Measurements from ENCODE around the gene GPC6.

Gene GPC6

GRCh38 chr13:93680329-93680728 is 453.7 kb downstream of the GPC6 start:
- Histone ChIP-seq H3K9me3 (ENCODE audit: control insufficient read depth in 2 of 2, low read length in 2 of 2) (no peaks in the 10 kb centered on the region), H3K4me1 (ENCODE audit: control insufficient read depth in 2 of 2, insufficient read depth in 2 of 2, low read length in 2 of 2) (no peaks in the 10 kb centered on the region), H3K4me3 (ENCODE audit: low read length in 2 of 2) (no peak overlapping the region), H3K27ac (ENCODE audit: low read depth in 2 of 2, low read length in 2 of 2) (no peak overlapping the region), H3K9ac (ENCODE audit: low read depth in 1 of 2, low read length in 2 of 2) (no peak overlapping the region), H3K27me3 (ENCODE audit: control insufficient read depth in 2 of 2, insufficient read depth in 2 of 2, low read length in 2 of 2) (no peaks in the 10 kb centered on the region), H3K36me3 (ENCODE audit: control insufficient read depth in 2 of 2, insufficient read depth in 2 of 2, low read length in 2 of 2) (no peaks in the 10 kb centered on the region)

DNA sequence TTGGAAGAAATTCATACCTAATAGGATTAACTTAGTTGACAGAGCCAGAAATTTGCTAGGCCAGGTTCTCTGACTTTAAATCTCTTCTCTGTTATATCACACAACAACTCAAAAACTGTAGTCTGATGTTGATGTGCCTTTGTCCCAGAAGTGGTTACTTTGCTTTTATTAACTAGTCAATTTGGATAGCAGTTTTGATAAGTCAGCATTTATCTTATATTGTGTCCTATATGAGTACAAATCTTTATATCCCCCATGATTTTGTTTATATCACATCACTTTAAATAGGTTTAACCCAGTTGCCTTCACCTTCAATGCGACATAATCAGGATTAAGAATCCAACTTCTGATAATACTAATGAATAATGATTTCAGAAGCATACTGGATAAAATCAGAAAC is 459.3 kb downstream of the GPC6 start:
- no peak overlapping the region for H3K4me3 ChIP-seq (ENCODE audit: low read length in 2 of 2)
- no peaks in the 10 kb centered on the region for H3K27me3 ChIP-seq (ENCODE audit: control insufficient read depth in 2 of 2, insufficient read depth in 2 of 2, low read length in 2 of 2)
- H3K27ac ChIP-seq (ENCODE audit: low read depth in 2 of 2, low read length in 2 of 2), result no peak overlapping the region
- H3K9ac ChIP-seq (ENCODE audit: low read depth in 1 of 2, low read length in 2 of 2), result no peak overlapping the region
- H3K36me3 ChIP-seq (ENCODE audit: control insufficient read depth in 2 of 2, insufficient read depth in 2 of 2, low read length in 2 of 2), result no peaks in the 10 kb centered on the region
- H3K9me3 ChIP-seq (ENCODE audit: control insufficient read depth in 2 of 2, low read length in 2 of 2), result no peaks in the 10 kb centered on the region
- no peaks in the 10 kb centered on the region for H3K4me1 ChIP-seq (ENCODE audit: control insufficient read depth in 2 of 2, insufficient read depth in 2 of 2, low read length in 2 of 2)

DNA sequence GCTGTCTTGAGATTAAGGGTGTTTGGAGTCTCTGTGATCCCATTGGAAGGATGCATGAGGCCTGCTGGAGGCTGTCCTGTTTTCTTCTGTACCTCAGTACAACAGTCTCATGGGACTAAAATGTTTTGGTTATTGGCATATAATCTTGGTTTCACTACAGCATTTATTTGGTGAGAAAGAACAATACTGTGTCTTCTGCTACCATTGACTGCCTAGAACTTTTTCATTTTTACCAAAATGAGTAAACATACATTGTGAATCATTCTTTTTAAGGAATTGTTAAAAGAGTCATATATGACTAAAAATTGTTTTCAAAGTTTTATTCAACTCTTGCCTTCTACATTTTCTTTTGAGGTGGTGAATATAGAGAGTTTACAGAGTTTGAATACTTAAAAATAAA is 459.8 kb downstream of the GPC6 start:
- Histone ChIP-seq H3K36me3 (ENCODE audit: control insufficient read depth in 2 of 2, insufficient read depth in 2 of 2, low read length in 2 of 2) (no peaks in the 10 kb centered on the region), H3K27ac (ENCODE audit: low read depth in 2 of 2, low read length in 2 of 2) (no peak overlapping the region), H3K27me3 (ENCODE audit: control insufficient read depth in 2 of 2, insufficient read depth in 2 of 2, low read length in 2 of 2) (no peaks in the 10 kb centered on the region), H3K9ac (ENCODE audit: low read depth in 1 of 2, low read length in 2 of 2) (no peak overlapping the region), H3K4me3 (ENCODE audit: low read length in 2 of 2) (no peak overlapping the region), H3K9me3 (ENCODE audit: control insufficient read depth in 2 of 2, low read length in 2 of 2) (no peaks in the 10 kb centered on the region), H3K4me1 (ENCODE audit: control insufficient read depth in 2 of 2, insufficient read depth in 2 of 2, low read length in 2 of 2) (no peaks in the 10 kb centered on the region)

DNA sequence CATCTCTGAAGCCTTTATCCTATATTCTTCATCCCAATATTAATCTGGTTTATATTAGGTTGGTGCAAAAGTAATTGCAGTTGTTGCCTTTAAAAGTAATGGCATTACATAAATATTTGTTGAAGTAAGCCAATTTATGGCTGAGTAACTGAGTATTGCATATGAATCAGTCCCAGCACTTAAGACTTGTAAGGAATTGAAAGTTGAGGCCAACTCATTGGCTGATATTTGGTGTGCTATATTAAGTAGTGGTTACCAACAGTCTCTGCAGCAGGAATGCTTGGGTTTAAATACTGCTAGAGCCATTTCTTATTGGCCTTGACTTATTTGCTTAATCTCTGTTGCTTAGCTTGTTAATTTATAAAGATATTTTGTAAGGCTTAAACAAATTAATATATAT is 460.7 kb downstream of the GPC6 start:
- H3K36me3 ChIP-seq (ENCODE audit: control insufficient read depth in 2 of 2, insufficient read depth in 2 of 2, low read length in 2 of 2), result no peaks in the 10 kb centered on the region
- no peak overlapping the region for H3K9ac ChIP-seq (ENCODE audit: low read depth in 1 of 2, low read length in 2 of 2)
- H3K27me3 ChIP-seq (ENCODE audit: control insufficient read depth in 2 of 2, insufficient read depth in 2 of 2, low read length in 2 of 2), result no peaks in the 10 kb centered on the region
- H3K4me3 ChIP-seq (ENCODE audit: low read length in 2 of 2), result no peak overlapping the region
- no peak overlapping the region for H3K27ac ChIP-seq (ENCODE audit: low read depth in 2 of 2, low read length in 2 of 2)
- no peaks in the 10 kb centered on the region for H3K9me3 ChIP-seq (ENCODE audit: control insufficient read depth in 2 of 2, low read length in 2 of 2)
- no peaks in the 10 kb centered on the region for H3K4me1 ChIP-seq (ENCODE audit: control insufficient read depth in 2 of 2, insufficient read depth in 2 of 2, low read length in 2 of 2)

GRCh38 chr13:93689333-93689732 is 462.7 kb downstream of the GPC6 start:
- no peaks in the 10 kb centered on the region for H3K4me1 ChIP-seq (ENCODE audit: control insufficient read depth in 2 of 2, insufficient read depth in 2 of 2, low read length in 2 of 2)
- no peak overlapping the region for H3K9ac ChIP-seq (ENCODE audit: low read depth in 1 of 2, low read length in 2 of 2)
- no peaks in the 10 kb centered on the region for H3K36me3 ChIP-seq (ENCODE audit: control insufficient read depth in 2 of 2, insufficient read depth in 2 of 2, low read length in 2 of 2)
- H3K27ac ChIP-seq (ENCODE audit: low read depth in 2 of 2, low read length in 2 of 2), result no peak overlapping the region
- no peaks in the 10 kb centered on the region for H3K27me3 ChIP-seq (ENCODE audit: control insufficient read depth in 2 of 2, insufficient read depth in 2 of 2, low read length in 2 of 2)
- no peaks in the 10 kb centered on the region for H3K9me3 ChIP-seq (ENCODE audit: control insufficient read depth in 2 of 2, low read length in 2 of 2)
- no peak overlapping the region for H3K4me3 ChIP-seq (ENCODE audit: low read length in 2 of 2)

DNA sequence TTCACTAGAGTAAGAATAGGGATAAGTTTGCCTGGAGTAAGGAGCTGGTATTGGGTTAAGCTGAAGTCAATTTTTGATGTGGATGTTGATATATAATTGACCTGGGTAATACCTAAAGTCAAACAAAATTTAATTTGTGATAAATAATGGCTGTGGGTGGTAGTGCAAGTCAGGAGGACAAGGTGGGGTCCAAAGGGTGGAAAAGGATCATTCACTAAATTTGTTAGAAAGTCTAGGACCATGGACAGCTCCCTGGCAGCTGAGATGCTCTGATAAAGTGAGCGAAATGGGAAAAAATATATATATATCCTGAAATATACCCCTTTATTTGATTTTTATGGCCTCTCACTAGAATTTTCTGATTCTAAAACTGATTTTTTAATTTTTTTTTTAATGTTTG is 463.5 kb downstream of the GPC6 start:
- no peaks in the 10 kb centered on the region for H3K4me1 ChIP-seq (ENCODE audit: control insufficient read depth in 2 of 2, insufficient read depth in 2 of 2, low read length in 2 of 2)
- H3K27me3 ChIP-seq (ENCODE audit: control insufficient read depth in 2 of 2, insufficient read depth in 2 of 2, low read length in 2 of 2), result no peaks in the 10 kb centered on the region
- no peaks in the 10 kb centered on the region for H3K36me3 ChIP-seq (ENCODE audit: control insufficient read depth in 2 of 2, insufficient read depth in 2 of 2, low read length in 2 of 2)
- H3K27ac ChIP-seq (ENCODE audit: low read depth in 2 of 2, low read length in 2 of 2), result no peak overlapping the region
- no peak overlapping the region for H3K4me3 ChIP-seq (ENCODE audit: low read length in 2 of 2)
- no peak overlapping the region for H3K9ac ChIP-seq (ENCODE audit: low read depth in 1 of 2, low read length in 2 of 2)
- H3K9me3 ChIP-seq (ENCODE audit: control insufficient read depth in 2 of 2, low read length in 2 of 2), result no peaks in the 10 kb centered on the region

DNA sequence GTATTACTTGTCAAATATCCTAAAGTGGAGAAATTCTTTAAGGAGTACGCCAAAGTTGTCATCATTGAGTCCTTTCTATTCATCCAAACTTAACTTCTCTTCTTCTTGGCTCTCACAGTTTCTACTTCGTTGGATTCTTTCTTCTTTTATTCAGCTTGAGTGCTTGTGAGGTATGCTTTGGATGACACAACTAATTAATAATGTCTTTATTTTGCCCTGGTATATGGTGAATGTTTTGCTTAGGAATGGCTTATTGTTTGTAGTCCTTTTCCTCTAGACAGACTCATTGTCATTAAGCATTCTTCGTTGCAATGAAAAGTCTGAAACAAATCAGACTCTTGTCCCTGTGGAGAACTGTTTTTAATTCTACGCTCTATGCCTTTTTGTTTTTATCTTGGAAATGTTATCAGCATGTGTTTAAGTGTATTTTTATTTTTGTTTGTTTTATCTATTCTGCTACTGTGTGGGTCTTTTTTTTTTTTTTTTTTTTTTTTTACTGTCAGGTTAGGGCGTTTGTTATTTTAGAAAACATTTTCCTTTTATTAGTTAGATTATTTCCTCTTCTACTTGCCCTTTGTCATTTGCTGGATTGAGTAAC is 471.5 kb downstream of the GPC6 start:
- H3K9me3 ChIP-seq (ENCODE audit: control insufficient read depth in 2 of 2, low read length in 2 of 2), result no peaks in the 10 kb centered on the region

GRCh38 chr13:93700115-93700514 is 473.5 kb downstream of the GPC6 start:
- Histone ChIP-seq H3K4me1 (ENCODE audit: control insufficient read depth in 2 of 2, insufficient read depth in 2 of 2, low read length in 2 of 2) (no peaks in the 10 kb centered on the region), H3K4me3 (ENCODE audit: low read length in 2 of 2) (no peak overlapping the region), H3K9me3 (ENCODE audit: control insufficient read depth in 2 of 2, low read length in 2 of 2) (no peaks in the 10 kb centered on the region), H3K9ac (ENCODE audit: low read depth in 1 of 2, low read length in 2 of 2) (no peak overlapping the region), H3K36me3 (ENCODE audit: control insufficient read depth in 2 of 2, insufficient read depth in 2 of 2, low read length in 2 of 2) (no peaks in the 10 kb centered on the region), H3K27ac (ENCODE audit: low read depth in 2 of 2, low read length in 2 of 2) (no peak overlapping the region), H3K27me3 (ENCODE audit: control insufficient read depth in 2 of 2, insufficient read depth in 2 of 2, low read length in 2 of 2) (no peaks in the 10 kb centered on the region)

More for the DNA sequence above, 471.5 kb downstream of the GPC6 start:
- Histone ChIP-seq H3K9ac (ENCODE audit: low read depth in 1 of 2, low read length in 2 of 2) (no peak overlapping the region), H3K4me1 (ENCODE audit: control insufficient read depth in 2 of 2, insufficient read depth in 2 of 2, low read length in 2 of 2) (no peaks in the 10 kb centered on the region), H3K27ac (ENCODE audit: low read depth in 2 of 2, low read length in 2 of 2) (no peak overlapping the region), H3K36me3 (ENCODE audit: control insufficient read depth in 2 of 2, insufficient read depth in 2 of 2, low read length in 2 of 2) (no peaks in the 10 kb centered on the region), H3K27me3 (ENCODE audit: control insufficient read depth in 2 of 2, insufficient read depth in 2 of 2, low read length in 2 of 2) (no peaks in the 10 kb centered on the region), H3K4me3 (ENCODE audit: low read length in 2 of 2) (no peak overlapping the region)

- Histone ChIP-seq H3K9me3 (ENCODE audit: control insufficient read depth in 2 of 2, low read length in 2 of 2) (no peaks in the 10 kb centered on the region), H3K36me3 (ENCODE audit: control insufficient read depth in 2 of 2, insufficient read depth in 2 of 2, low read length in 2 of 2) (no peaks in the 10 kb centered on the region), H3K4me3 (ENCODE audit: low read length in 2 of 2) (no peak overlapping the region), H3K4me1 (ENCODE audit: control insufficient read depth in 2 of 2, insufficient read depth in 2 of 2, low read length in 2 of 2) (no peaks in the 10 kb centered on the region), H3K27me3 (ENCODE audit: control insufficient read depth in 2 of 2, insufficient read depth in 2 of 2, low read length in 2 of 2) (no peaks in the 10 kb centered on the region), H3K9ac (ENCODE audit: low read depth in 1 of 2, low read length in 2 of 2) (no peak overlapping the region), H3K27ac (ENCODE audit: low read depth in 2 of 2, low read length in 2 of 2) (no peak overlapping the region)
These were observed 481.9 kb downstream of the GPC6 start for GRCh38 chr13:93708308-93709075.

DNA sequence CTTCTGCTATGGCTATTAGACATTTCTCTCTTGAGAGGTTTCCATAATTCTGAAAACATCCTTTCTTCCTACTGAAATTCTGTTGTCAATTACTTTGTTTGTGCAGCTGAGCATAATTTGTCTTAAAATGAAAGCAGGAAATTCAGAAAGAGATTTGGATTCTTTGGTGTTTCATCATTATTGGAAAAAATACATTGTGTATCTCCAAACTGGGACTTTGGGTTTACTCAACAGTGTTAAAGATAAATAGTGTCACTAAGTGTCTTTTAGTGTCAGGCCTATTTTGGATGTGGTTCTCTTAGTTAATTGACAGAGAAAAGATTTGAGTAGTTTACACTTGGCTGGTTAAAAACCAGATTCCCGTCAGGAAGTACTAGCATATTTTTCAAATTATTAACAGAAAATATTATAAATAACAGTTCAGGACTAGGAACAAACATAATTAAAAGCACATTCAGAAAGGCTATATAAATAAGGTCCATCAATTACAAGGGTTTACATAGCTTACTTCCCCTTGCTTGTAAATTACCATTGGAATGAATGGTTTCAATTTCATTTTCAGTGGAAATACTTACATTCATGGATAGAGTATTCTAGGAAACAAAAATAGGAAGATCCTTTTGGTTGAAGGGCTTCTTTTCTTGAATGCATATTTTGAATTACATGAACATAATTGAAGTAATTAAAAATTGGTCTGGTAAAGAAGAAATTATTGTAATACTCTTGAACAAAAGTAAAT is 483.1 kb downstream of the GPC6 start:
- Histone ChIP-seq H3K4me1 (ENCODE audit: control insufficient read depth in 2 of 2, insufficient read depth in 2 of 2, low read length in 2 of 2) (no peaks in the 10 kb centered on the region), H3K9me3 (ENCODE audit: control insufficient read depth in 2 of 2, low read length in 2 of 2) (no peaks in the 10 kb centered on the region), H3K27ac (ENCODE audit: low read depth in 2 of 2, low read length in 2 of 2) (no peak overlapping the region), H3K9ac (ENCODE audit: low read depth in 1 of 2, low read length in 2 of 2) (no peak overlapping the region), H3K4me3 (ENCODE audit: low read length in 2 of 2) (no peak overlapping the region), H3K36me3 (ENCODE audit: control insufficient read depth in 2 of 2, insufficient read depth in 2 of 2, low read length in 2 of 2) (no peaks in the 10 kb centered on the region), H3K27me3 (ENCODE audit: control insufficient read depth in 2 of 2, insufficient read depth in 2 of 2, low read length in 2 of 2) (no peaks in the 10 kb centered on the region)
